ENCODE results near the gene CSPG4. TPM values are rescaled to one million over a fixed set of nuclear protein-coding genes. Genes with fewer than 3 reads are reported as not detected.

CSPG4 gene
- polyA plus RNA-seq, 1 donor, result 108 TPM

Other genes with a start within 250 kb of the CSPG4 start
- gene PTPN9, start 133.5 kb downstream of the CSPG4 start, polyA plus RNA-seq (ENCODE audit: insufficient read length), result 17.4 TPM
- 17.6 TPM for gene SNUPN, start 87.1 kb downstream of the CSPG4 start, polyA plus RNA-seq (ENCODE audit: insufficient read length)
- gene IMP3, start 72.6 kb downstream of the CSPG4 start, polyA plus RNA-seq (ENCODE audit: insufficient read length), result 30.2 TPM
- gene SNX33, start 64.9 kb downstream of the CSPG4 start, polyA plus RNA-seq (ENCODE audit: insufficient read length), result 12.6 TPM
- gene UBE2Q2, start 130.6 kb upstream of the CSPG4 start, polyA plus RNA-seq (ENCODE audit: insufficient read length), result 47.1 TPM
- 21.7 TPM for gene FBXO22, start 191.0 kb upstream of the CSPG4 start, polyA plus RNA-seq (ENCODE audit: insufficient read length)

Measured in forelimb muscle (tissue), 1 donor.